Gastroesophageal sphincter (tissue), 3 donors: ENCODE data around the gene TTC3.

Experiments
- CTCF ChIP-seq, 4 experiments: fragments of 200-600 bp in 2 of 4; fragments of 450-650 bp in 2 of 4; sonication (generic) in 1 of 4; IDR thresholded peaks; one replicate each; pipeline ENCODE4 v1.5.1; 2017 to 2019; ENCODE audit warnings: antibody characterized with exemption in 4 of 4, mild to moderate bottlenecking in 2 of 4, moderate library complexity in 2 of 4
- POLR2A ChIP-seq, 2 donors: fragments of 450-650 bp; IDR thresholded peaks; one replicate each; pipeline ENCODE4 v1.6.1; 2017; ENCODE audit warnings: antibody characterized with exemption in 2 of 2, mild to moderate bottlenecking in 2 of 2, moderate library complexity in 1 of 2

- TF ChIP-seq POLR2A (IDR thresholded peaks at IDR 0.05) (no peak), CTCF (IDR thresholded peaks at IDR 0.05) (no peak)
Measured at GRCh38 chr21:37206496-37206895, 133.4 kb downstream of the TTC3 start.
